Stomach (tissue), 9 donors: Measurements from ENCODE around the gene CMTM2. TPM values are rescaled to one million over a fixed set of nuclear protein-coding genes. Genes with fewer than 3 reads are reported as not detected.
"Not testable (repeated sequence)": the region's sequence is repeated elsewhere in the genome, so short reads cannot be mapped to it uniquely, and the experiment has no call there.

Experiments
- DNase-seq, 2 donors: peaks; one replicate each; pipeline versions ENCODE4 v3.0.0 to v3.0.0-alpha.2; 2013 to 2019
- H3K27ac ChIP-seq, 5 donors: fragments of 200-600 bp in 4 of 5; sonication (generic) in 4 of 5; one replicate each; pipeline ENCODE4 v1.5.1; 2013 to 2019; ENCODE audit warnings: mild to moderate bottlenecking in 1 of 5, moderate library complexity in 1 of 5
- H3K27me3 ChIP-seq, 3 donors: fragments of 200-600 bp; sonication (generic); one replicate each; pipeline ENCODE4 v1.5.1; 2017 to 2019; ENCODE audit warnings: mixed run types in 1 of 3
- H3K36me3 ChIP-seq, 4 donors: fragments of 200-600 bp; sonication (generic); 1 replicate in 3 of 4; 2 replicates in 1 of 4; pipeline ENCODE4 v1.5.1; 2016 to 2019
- H3K4me1 ChIP-seq, 4 donors: fragments of 200-600 bp; sonication (generic); one replicate each; pipeline ENCODE4 v1.5.1; 2016 to 2019
- H3K4me3 ChIP-seq, 4 donors: fragments of 200-600 bp; sonication (generic) in 3 of 4; one replicate each; pipeline ENCODE4 v1.5.1; 2016 to 2019; ENCODE audit warnings: mild to moderate bottlenecking in 1 of 4
- H3K9me3 ChIP-seq, 4 donors: fragments of 200-600 bp; sonication (generic); one replicate each; pipeline ENCODE4 v1.5.1; 2016 to 2019
- EP300 ChIP-seq: sonication (generic); formaldehyde crosslinking; IDR thresholded peaks from one replicate; pipeline ENCODE4 v1.6.1; 2017; ENCODE audit warnings: antibody characterized with exemption
- POLR2A ChIP-seq, 4 donors: fragments of 450-650 bp; IDR thresholded peaks; one replicate each; pipeline ENCODE4 v1.6.1; 2016; ENCODE audit warnings: antibody characterized with exemption in 4 of 4, control low read depth in 2 of 4, mild to moderate bottlenecking in 1 of 4, moderate library complexity in 1 of 4
- POLR2AphosphoS5 ChIP-seq, 3 donors: sonication (generic); formaldehyde crosslinking; IDR thresholded peaks; one replicate each; pipeline ENCODE4 v1.6.1; 2016; ENCODE audit warnings: antibody characterized with exemption in 3 of 3
- WGBS, 5 donors: extraction: QIAGEN DNeasy Blood & Tissue Kit in 3 of 5; methylation state at CpG; one replicate each; pipeline versions ENCODE4 v1.1.5 to v1.1.7; 2013 to 2018; 5-methylcytosine and 5-hydroxymethylcytosine counted together
- intact Hi-C: fragments of 100-400 bp; cut with DNase I; formaldehyde crosslinking; loops from one replicate; pipeline ENCODE4 v1.15.1; 2023; ENCODE audit warnings: low total_unique reads
- polyA plus RNA-seq, 3 donors: library from polyadenylated mRNA; stranded (reverse); fragments of 200-250 nt; gene quantifications; one replicate each; pipeline ENCODE4 v1.2.3, GENCODE V29; 2013
- total RNA-seq, 5 donors: library from RNA; depleted of rRNA; stranded (reverse); fragments of >200 nt; gene quantifications; one replicate each; pipeline versions ENCODE4 v1.1.0 to v1.2.3, GENCODE V29; 2014 to 2016
- TF ChIP-seq, protein P1 (sequence below), 7 experiments: fragments of 450-650 bp in 4 of 7; fragments of 200-600 bp in 3 of 7; sonication (generic) in 3 of 7; IDR thresholded peaks; one replicate each; pipeline ENCODE4 v1.5.1; 2016 to 2019; ENCODE audit warnings: antibody characterized with exemption in 7 of 7, control low read depth in 2 of 7, mild to moderate bottlenecking in 1 of 7
- donor health status: healthy with polysubstance abuse.
- donor health status: Bipolar disorder and iron deficiency.
- donor health status: healthy.

The CMTM2 gene
- total and polyA plus RNA-seq, 8 donors, result 0.48 to 0.50 TPM; not detected in 6

DNA sequence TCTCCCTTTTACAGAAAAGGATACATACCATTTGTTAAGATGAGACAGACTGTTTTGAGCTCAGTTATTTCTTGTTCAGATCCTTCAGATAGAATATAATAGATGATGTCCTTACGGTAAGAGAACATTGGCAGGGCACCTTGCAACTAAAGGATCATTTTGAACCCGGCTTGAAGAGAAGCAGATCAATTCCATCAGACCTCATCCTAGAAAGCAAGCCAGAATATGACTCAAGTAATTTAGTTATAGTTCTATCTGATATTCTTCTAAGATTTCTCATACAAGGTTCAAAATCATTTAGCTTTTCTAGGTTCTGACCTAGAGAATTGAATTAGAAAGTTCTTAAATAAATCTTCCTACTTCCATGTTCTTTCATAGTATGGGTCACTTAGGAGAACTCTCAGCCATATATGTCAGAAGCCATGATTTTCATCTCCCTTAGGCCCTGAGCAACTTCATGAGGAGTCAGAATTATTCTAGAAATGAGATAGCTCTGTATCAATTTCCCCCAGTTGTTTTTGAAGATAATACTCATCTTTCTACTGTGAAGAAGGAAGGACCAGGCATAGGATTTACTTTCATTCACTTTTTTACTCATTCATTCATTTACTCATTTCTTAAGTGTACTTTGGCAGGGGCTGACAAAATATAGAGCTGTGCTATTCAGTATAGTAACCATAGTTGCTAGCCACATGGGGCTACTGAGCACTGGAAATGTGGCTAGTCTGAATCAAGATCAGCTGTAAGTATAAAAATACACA lies 15.5 kb upstream of the CMTM2 start:
- peaks cover 15 to 75% (median 56%) of the 10 kb centered on the region in 4 donors for H3K36me3 ChIP-seq
- TF ChIP-seq EP300, result no peak
- no peak for TF ChIP-seq POLR2A (IDR thresholded peaks at IDR 0.05)
- TF ChIP-seq, protein P1, sequence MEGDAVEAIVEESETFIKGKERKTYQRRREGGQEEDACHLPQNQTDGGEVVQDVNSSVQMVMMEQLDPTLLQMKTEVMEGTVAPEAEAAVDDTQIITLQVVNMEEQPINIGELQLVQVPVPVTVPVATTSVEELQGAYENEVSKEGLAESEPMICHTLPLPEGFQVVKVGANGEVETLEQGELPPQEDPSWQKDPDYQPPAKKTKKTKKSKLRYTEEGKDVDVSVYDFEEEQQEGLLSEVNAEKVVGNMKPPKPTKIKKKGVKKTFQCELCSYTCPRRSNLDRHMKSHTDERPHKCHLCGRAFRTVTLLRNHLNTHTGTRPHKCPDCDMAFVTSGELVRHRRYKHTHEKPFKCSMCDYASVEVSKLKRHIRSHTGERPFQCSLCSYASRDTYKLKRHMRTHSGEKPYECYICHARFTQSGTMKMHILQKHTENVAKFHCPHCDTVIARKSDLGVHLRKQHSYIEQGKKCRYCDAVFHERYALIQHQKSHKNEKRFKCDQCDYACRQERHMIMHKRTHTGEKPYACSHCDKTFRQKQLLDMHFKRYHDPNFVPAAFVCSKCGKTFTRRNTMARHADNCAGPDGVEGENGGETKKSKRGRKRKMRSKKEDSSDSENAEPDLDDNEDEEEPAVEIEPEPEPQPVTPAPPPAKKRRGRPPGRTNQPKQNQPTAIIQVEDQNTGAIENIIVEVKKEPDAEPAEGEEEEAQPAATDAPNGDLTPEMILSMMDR (IDR thresholded peaks at IDR 0.05), result no peak
- TF ChIP-seq POLR2AphosphoS5 (IDR thresholded peaks at IDR 0.05), result no peak
- H3K27ac ChIP-seq, result no peak overlapping the region
- intact Hi-C loops, result no loop called here
- H3K27me3 ChIP-seq, result no peaks in the 10 kb centered on the region
- no peak overlapping the region for H3K4me3 ChIP-seq
- H3K4me1 ChIP-seq, result peaks cover 0 to 16% (median 0%) of the 10 kb centered on the region in 4 donors
- no peak for DNase-seq
- H3K9me3 ChIP-seq, result no peaks in the 10 kb centered on the region
- WGBS, 5 donors, result 88 to 94% (median 93%) methylated on average over 2 of the region's 2 CpGs

DNA sequence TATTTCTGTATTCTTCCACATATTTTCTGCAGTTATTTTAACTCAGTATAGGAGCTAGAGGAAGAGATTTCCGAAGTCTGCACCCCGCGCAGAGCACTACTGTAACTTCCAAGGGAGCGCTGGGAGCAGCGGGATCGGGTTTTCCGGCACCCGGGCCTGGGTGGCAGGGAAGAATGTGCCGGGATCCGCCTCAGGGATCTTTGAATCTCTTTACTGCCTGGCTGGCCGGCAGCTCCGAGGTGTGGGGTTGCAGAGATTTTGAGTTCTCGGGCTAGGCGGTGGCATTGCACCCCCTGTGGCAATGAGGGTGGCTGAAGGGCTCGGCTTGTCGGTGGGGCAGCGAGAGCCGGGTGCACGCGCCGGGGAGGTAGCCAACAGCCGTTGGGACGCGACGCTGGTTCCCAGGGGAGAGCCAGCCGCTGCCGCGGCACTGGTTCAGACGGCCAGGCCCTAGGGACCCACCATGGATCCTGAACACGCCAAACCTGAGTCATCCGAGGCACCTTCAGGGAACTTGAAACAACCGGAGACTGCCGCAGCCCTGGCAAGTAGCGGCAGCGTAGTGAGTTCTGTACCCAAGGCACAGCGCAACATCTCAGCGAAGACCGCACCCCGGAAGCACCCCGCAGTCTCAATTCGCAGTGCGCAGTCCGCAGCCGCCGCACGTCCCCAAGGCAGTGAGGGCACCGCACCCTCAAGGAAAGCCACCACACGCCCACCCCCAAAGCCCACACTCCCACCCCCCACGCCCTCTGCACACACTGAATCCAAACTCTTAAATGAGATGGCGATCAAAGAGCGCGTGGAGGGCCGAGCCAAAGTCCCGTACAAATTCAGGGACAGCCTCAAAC lies 13.0 kb upstream of the CMTM2 start, which contains the start of gene CMTM1:
Gene CMTM1, plus strand, starts transcription at position 389 of the 851 bp plus-strand sequence. Its CDS starts 75 bp downstream, at position 464.
- Histone ChIP-seq H3K9me3 (no peaks in the 10 kb centered on the region), H3K4me3 (no peak within 1 kb of the TSS), H3K36me3 (peaks cover 15 to 55% (median 46%) of the 10 kb centered on the region in 4 donors), H3K27me3 (no peaks in the 10 kb centered on the region), H3K27ac (no peak within 1 kb of the TSS), H3K4me1 (peaks cover 0 to 21% (median 0%) of the 10 kb centered on the region in 4 donors)
- TF ChIP-seq POLR2A (IDR thresholded peaks at IDR 0.05) (no peak), POLR2AphosphoS5 (IDR thresholded peaks at IDR 0.05) (no peak), EP300 (no peak)
- TF ChIP-seq, protein P1 (IDR thresholded peaks at IDR 0.05), result no peak
- intact Hi-C loops, result no loop called here
- DNase-seq, result no peak
- 92 to 98% (median 95%) methylated on average over 46 to 54 of the region's 54 CpGs for WGBS, 5 donors

DNA sequence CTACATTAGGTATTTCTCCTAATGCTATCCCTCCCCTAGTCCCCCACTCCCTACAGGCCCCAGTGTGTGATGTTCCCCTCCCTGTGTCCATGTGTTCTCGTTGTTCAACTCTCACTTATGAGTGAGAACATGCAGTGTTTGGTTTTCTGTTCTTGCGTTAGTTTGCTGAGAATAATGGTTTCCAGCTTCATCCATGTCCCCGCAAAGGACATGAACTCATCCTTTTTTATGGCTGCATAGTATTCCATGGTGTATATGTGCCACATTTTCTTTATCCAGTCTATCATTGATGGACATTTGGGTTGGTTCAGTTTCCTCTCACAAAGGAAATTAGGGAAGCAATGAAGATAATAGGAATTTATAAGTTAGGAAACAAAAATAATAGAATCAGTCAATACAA lies 12.0 kb upstream of the CMTM2 start:
- intact Hi-C loops, DNase-seq, H3K27ac ChIP-seq: not testable (repeated sequence)

DNA sequence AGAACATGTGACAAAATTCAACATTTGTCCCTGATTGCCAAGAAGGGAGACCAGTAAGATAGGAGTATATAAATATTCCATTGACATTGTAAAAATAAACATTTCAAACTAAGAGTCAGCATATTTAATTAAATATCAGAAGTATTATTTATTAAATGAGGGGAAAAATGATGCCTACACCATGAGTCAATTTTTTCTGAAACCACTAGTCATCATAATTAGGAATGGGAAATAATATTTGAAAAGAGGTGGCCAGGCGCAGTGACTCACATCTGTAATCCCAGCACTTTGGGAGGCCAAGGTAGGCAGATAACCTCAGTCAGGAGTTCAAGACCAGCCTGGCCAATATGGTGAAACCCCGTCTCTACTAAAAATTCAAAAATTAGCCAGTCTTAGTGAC lies 10.9 kb upstream of the CMTM2 start:
- no peak for DNase-seq
- 84 to 96% (median 94%) methylated on average over 2 of the region's 2 CpGs for WGBS, 5 donors
- H3K27ac ChIP-seq, result no peak overlapping the region
- H3K4me3 ChIP-seq, result no peak overlapping the region
- peaks cover 0 to 16% (median 0%) of the 10 kb centered on the region in 4 donors for H3K4me1 ChIP-seq
- intact Hi-C loops, result no loop called here
- no peaks in the 10 kb centered on the region for H3K27me3 ChIP-seq
- TF ChIP-seq EP300 (no peak), POLR2A (IDR thresholded peaks at IDR 0.05) (no peak), POLR2AphosphoS5 (IDR thresholded peaks at IDR 0.05) (no peak)
- TF ChIP-seq, protein P1 (IDR thresholded peaks at IDR 0.05), result no peak
- H3K36me3 ChIP-seq, result peaks cover 15 to 41% (median 33%) of the 10 kb centered on the region in 4 donors
- H3K9me3 ChIP-seq, result no peaks in the 10 kb centered on the region

More for the DNA sequence above, 12.0 kb upstream of the CMTM2 start:
- 91 to 100% (median 94%) methylated on average over 3 of the region's 3 CpGs for WGBS, 5 donors
- Histone ChIP-seq H3K4me1 (peaks cover 0 to 21% (median 0%) of the 10 kb centered on the region in 4 donors), H3K36me3 (peaks cover 15 to 49% (median 38%) of the 10 kb centered on the region in 4 donors)
- H3K4me3 ChIP-seq, H3K27me3 ChIP-seq, H3K9me3 ChIP-seq: not testable (repeated sequence)
